ENCODE measurements around the gene DAAM2.

GRCh38 chr6:39947611-39948068 lies 155.5 kb downstream of the DAAM2 start:
- TF ChIP-seq EP300 (IDR thresholded peaks at IDR 0.05) (no peak), PHF8 (IDR thresholded peaks at IDR 0.05; ENCODE audit: borderline replicate concordance, low read depth) (no peak), RAD21 (conservative IDR thresholded peaks at IDR 0.05 in 1 of 2, IDR thresholded peaks at IDR 0.05 in 1 of 2) (no peak), POLR2A (IDR thresholded peaks at IDR 0.05; ENCODE audit: low read length) (no peak), CTCF (IDR thresholded peaks at IDR 0.05) (no peak), RNF2 (IDR thresholded peaks at IDR 0.05; ENCODE audit: borderline replicate concordance, low read depth) (no peak), CHD2 (IDR thresholded peaks at IDR 0.05; ENCODE audit: low read length, partially characterized antibody) (no peak)
